ENCODE results near the gene SLC22A17. TPM values are rescaled to one million over a fixed set of nuclear protein-coding genes. Genes with fewer than 3 reads are reported as not detected.

The SLC22A17 gene
- total and polyA plus RNA-seq, 2 of the 13 experiments (the other 11 are each of a cell fraction or from before 2014, with no cell fraction given): 0.95 to 1.1 TPM

DNA sequence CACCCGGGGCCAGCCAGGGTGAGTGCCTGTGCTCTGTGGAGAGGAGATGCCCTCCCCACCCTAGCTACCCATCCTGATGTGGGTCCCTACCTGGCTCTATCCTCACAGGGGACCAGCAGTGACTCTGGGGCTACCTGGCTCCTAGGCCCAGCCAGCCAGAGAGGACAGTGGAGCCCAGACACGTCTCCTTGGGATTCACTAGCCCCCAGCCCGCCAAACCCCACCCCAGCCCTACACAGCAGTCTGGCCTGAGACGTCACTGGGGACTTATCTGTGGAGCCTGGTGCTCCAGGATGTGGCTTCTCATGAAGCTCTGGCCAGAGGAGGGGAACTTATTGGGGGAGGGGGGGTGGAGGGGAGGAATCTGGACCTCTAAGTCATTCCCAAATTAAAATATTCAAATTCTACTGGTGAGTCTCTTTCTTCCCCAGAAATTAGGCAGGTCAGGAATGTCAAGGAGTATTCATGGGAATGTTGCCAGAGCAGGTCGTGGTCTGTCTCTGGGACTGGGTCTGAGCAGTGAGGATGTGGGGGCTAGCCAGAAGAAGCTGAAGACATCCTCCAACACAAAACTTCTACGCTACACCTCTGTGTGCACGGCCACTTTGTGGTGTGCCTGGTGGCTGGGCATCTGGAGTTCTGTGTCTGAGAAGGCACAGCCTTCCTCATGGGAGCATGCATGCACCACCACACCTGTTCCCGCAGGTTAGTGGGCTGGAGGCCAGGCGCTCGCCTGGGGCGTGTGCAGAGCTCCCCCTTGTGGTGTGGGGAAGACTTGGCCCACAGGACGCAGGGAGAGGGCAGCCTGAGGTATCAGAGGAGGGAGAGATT lies 26.9 kb upstream of the SLC22A17 start (continued):
- TF ChIP-seq, protein P1, sequence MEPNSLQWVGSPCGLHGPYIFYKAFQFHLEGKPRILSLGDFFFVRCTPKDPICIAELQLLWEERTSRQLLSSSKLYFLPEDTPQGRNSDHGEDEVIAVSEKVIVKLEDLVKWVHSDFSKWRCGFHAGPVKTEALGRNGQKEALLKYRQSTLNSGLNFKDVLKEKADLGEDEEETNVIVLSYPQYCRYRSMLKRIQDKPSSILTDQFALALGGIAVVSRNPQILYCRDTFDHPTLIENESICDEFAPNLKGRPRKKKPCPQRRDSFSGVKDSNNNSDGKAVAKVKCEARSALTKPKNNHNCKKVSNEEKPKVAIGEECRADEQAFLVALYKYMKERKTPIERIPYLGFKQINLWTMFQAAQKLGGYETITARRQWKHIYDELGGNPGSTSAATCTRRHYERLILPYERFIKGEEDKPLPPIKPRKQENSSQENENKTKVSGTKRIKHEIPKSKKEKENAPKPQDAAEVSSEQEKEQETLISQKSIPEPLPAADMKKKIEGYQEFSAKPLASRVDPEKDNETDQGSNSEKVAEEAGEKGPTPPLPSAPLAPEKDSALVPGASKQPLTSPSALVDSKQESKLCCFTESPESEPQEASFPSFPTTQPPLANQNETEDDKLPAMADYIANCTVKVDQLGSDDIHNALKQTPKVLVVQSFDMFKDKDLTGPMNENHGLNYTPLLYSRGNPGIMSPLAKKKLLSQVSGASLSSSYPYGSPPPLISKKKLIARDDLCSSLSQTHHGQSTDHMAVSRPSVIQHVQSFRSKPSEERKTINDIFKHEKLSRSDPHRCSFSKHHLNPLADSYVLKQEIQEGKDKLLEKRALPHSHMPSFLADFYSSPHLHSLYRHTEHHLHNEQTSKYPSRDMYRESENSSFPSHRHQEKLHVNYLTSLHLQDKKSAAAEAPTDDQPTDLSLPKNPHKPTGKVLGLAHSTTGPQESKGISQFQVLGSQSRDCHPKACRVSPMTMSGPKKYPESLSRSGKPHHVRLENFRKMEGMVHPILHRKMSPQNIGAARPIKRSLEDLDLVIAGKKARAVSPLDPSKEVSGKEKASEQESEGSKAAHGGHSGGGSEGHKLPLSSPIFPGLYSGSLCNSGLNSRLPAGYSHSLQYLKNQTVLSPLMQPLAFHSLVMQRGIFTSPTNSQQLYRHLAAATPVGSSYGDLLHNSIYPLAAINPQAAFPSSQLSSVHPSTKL (CRISPR knock-in tag; IDR thresholded peaks at IDR 0.05): peak; percentile 45; the same call in 1 of the 2 replicates
- TF ChIP-seq MTF2 (CRISPR knock-in tag; IDR thresholded peaks at IDR 0.05; ENCODE audit: borderline replicate concordance) (peak; percentile 94; the same call in 1 of the 2 replicates), JARID2 (CRISPR knock-in tag; IDR thresholded peaks at IDR 0.05; ENCODE audit: insufficient replicate concordance) (peak; percentile 97), FOXC1 (CRISPR knock-in tag; IDR thresholded peaks at IDR 0.05; ENCODE audit: borderline replicate concordance) (peak; percentile 83; the same call in 1 of the 2 replicates), YEATS4 (CRISPR knock-in tag; IDR thresholded peaks at IDR 0.05; ENCODE audit: borderline replicate concordance) (no peak), ZNF446 (CRISPR knock-in tag; IDR thresholded peaks at IDR 0.05) (no peak), MTA3 (CRISPR knock-in tag; IDR thresholded peaks at IDR 0.05) (no peak), KLF6 (CRISPR knock-in tag; IDR thresholded peaks at IDR 0.05) (no peak), RFX3 (CRISPR knock-in tag; IDR thresholded peaks at IDR 0.05) (0 out of 2 replicates have a peak, but pooled peaks have one; percentile 13), SAP130 (CRISPR knock-in tag; IDR thresholded peaks at IDR 0.05; ENCODE audit: low read depth) (no peak), ZSCAN29 (CRISPR knock-in tag; conservative IDR thresholded peaks at IDR 0.05) (no peak), KDM6A (CRISPR knock-in tag; IDR thresholded peaks at IDR 0.05; ENCODE audit: low read depth) (no peak), ZNF761 (CRISPR knock-in tag; conservative IDR thresholded peaks at IDR 0.05) (no peak), ZBTB42 (CRISPR knock-in tag; IDR thresholded peaks at IDR 0.05) (no peak), TCF7L2 (IDR thresholded peaks at IDR 0.05; ENCODE audit: low read depth, low read length) (no peak), ZNF432 (CRISPR knock-in tag; IDR thresholded peaks at IDR 0.05; ENCODE audit: borderline replicate concordance) (no peak), ZNF567 (CRISPR knock-in tag; IDR thresholded peaks at IDR 0.05; ENCODE audit: borderline replicate concordance) (0 out of 2 replicates have a peak, but pooled peaks have one; percentile 57), ZNF30 (CRISPR knock-in tag; IDR thresholded peaks at IDR 0.05) (no peak), FOXO1 (CRISPR knock-in tag; IDR thresholded peaks at IDR 0.05) (peak; percentile 58; the same call in 1 of the 2 replicates), DR1 (CRISPR knock-in tag; IDR thresholded peaks at IDR 0.05) (no peak), RBM22 (optimal IDR thresholded peaks at IDR 0.05; ENCODE audit: low read length) (no peak)
- TF ChIP-seq, protein P2, sequence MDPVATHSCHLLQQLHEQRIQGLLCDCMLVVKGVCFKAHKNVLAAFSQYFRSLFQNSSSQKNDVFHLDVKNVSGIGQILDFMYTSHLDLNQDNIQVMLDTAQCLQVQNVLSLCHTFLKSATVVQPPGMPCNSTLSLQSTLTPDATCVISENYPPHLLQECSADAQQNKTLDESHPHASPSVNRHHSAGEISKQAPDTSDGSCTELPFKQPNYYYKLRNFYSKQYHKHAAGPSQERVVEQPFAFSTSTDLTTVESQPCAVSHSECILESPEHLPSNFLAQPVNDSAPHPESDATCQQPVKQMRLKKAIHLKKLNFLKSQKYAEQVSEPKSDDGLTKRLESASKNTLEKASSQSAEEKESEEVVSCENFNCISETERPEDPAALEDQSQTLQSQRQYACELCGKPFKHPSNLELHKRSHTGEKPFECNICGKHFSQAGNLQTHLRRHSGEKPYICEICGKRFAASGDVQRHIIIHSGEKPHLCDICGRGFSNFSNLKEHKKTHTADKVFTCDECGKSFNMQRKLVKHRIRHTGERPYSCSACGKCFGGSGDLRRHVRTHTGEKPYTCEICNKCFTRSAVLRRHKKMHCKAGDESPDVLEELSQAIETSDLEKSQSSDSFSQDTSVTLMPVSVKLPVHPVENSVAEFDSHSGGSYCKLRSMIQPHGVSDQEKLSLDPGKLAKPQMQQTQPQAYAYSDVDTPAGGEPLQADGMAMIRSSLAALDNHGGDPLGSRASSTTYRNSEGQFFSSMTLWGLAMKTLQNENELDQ (CRISPR knock-in tag; IDR thresholded peaks at IDR 0.05; ENCODE audit: borderline replicate concordance): no peak
- TF ChIP-seq, protein P3, sequence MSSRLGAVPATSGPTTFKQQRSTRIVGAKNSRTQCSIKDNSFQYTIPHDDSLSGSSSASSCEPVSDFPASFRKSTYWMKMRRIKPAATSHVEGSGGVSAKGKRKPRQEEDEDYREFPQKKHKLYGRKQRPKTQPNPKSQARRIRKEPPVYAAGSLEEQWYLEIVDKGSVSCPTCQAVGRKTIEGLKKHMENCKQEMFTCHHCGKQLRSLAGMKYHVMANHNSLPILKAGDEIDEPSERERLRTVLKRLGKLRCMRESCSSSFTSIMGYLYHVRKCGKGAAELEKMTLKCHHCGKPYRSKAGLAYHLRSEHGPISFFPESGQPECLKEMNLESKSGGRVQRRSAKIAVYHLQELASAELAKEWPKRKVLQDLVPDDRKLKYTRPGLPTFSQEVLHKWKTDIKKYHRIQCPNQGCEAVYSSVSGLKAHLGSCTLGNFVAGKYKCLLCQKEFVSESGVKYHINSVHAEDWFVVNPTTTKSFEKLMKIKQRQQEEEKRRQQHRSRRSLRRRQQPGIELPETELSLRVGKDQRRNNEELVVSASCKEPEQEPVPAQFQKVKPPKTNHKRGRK (CRISPR knock-in tag; IDR thresholded peaks at IDR 0.05): no peak
